Suppressor macrophage (primary cell): Measurements from ENCODE around the gene NRL.

ENCODE experiments used
- DNase-seq, 4 experiments: peaks; one replicate each; pipeline ENCODE4 v3.0.0-alpha.2; 2020 to 2022

Gene NRL

GRCh38 chr14:24144451-24144850, 29.7 kb upstream of the NRL start:
- DNase-seq, result no peak

GRCh38 chr14:24143511-24143910, 28.8 kb upstream of the NRL start:
- peak in 2 of 4 experiments; percentile 29 to 31 for DNase-seq

GRCh38 chr14:24141097-24141880, 26.5 kb upstream of the NRL start, which contains the start of gene EMC9:
EMC9 (minus strand) TSS chr14:24141591; CDS start chr14:24141304, 287 bp downstream.
- peak; percentile 100 for DNase-seq

DNA sequence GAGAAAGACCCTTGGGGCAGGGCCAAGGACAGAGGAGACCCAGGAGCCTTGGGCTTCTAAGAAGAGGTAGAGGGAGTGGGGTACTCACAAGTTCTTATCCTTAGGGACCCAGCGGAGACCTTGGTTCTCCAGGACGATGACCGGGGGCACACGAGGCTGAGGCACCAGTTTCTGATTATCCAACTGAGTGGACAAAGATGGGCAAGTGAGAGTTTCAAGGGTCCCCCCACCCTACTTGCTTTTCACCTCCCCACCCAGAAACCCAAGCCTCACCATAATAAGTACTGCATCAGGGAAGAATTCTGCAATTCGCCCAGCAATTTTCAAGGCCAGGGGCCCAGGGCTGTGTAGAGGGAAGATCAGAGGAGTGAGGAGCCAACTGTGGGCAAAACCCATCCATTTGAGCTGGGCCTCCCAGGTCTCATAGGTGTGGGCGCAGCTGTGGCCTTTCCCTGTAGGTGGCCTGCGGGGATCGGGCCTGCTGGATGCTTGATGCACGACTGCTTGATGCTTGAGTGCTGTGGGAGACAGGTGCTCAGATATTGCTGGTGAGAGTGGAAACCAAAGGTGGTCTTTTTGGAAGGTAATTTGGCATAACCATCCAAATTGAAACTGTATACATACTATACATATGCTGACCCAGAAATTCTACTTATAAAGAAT, 24.7 kb upstream of the NRL start:
- no peak for DNase-seq

- DNase-seq, result peak in 2 of 4 experiments; percentile 22 to 32
Measured at GRCh38 chr14:24138396-24139271, 23.9 kb upstream of the NRL start.

GRCh38 chr14:24137529-24138395, 23.0 kb upstream of the NRL start:
- DNase-seq, result no peak

DNA sequence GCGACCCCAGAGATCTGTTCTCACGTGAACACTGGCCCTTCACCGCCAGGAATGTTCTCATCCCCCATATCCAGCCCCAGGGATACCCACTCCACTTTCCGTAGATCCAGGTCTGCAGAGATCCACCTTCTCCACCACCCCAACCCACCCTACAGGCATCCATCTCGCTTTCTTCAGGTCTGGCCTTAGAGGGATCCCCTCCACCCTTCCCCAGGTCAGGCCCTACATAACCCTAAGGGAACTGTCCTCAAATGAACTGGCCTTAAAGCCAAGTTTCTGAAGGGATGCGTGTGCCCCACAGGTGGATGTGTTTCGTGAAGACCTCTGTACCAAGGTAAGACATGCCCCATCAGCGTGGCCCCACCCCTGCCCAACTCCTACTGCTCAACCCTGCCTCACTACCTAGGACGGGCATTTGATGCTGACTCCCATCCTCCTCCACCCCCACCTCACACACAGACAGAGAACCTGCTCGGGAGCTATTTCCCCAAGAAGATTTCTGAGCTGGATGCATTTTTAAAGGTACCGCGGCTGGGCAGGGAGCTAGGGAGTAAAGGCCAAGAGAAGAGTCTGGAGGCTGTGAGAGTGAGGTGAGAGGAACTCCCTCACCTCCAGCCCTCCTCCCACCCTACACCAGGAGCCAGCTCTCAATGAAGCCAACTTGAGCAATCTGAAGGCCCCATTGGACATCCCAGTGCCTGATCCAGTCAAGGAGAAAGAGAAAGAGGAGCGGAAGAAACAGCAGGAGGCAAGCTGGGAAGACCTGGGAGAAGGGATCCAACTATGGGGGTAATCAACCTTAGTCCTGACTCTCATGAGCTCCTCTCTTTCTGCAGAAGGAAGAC, 22.2 kb upstream of the NRL start:
- no peak for DNase-seq

- DNase-seq, result peak; percentile 93 to 97 (median 95)
Measured at GRCh38 chr14:24135834-24136683, 21.3 kb upstream of the NRL start, which contains the start of gene PSME1. PSME1 (plus strand) TSS chr14:24136194; CDS start chr14:24136263, 69 bp downstream.

GRCh38 chr14:24135584-24135833, 20.8 kb upstream of the NRL start:
- DNase-seq, result no peak

- no peak for DNase-seq
Measured at GRCh38 chr14:24133735-24134134, 19.0 kb upstream of the NRL start.

DNA sequence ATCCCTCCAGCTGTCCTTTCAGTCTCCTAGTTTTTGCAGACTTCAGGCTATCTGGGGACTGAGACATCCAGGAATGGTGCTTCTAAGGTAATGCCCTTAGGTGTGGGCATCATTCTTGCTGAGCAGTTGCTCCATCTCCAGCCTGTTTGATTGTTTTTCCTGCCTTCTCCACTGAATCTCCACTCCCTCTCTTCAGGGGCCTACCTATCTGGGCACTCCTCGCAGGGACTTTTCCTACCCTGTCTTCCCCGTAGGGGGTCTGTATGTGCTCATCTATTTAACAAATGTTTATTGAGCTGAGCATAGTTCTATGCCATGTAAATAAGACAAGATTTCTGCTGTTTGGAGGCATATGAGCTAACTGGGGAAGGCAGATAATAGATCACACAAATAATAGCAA, 18.2 kb upstream of the NRL start:
- DNase-seq, result no peak

GRCh38 chr14:24132061-24132685, 17.4 kb upstream of the NRL start:
- DNase-seq, result no peak

- DNase-seq, result no peak
Measured at GRCh38 chr14:24131549-24131966, 16.8 kb upstream of the NRL start.

DNA sequence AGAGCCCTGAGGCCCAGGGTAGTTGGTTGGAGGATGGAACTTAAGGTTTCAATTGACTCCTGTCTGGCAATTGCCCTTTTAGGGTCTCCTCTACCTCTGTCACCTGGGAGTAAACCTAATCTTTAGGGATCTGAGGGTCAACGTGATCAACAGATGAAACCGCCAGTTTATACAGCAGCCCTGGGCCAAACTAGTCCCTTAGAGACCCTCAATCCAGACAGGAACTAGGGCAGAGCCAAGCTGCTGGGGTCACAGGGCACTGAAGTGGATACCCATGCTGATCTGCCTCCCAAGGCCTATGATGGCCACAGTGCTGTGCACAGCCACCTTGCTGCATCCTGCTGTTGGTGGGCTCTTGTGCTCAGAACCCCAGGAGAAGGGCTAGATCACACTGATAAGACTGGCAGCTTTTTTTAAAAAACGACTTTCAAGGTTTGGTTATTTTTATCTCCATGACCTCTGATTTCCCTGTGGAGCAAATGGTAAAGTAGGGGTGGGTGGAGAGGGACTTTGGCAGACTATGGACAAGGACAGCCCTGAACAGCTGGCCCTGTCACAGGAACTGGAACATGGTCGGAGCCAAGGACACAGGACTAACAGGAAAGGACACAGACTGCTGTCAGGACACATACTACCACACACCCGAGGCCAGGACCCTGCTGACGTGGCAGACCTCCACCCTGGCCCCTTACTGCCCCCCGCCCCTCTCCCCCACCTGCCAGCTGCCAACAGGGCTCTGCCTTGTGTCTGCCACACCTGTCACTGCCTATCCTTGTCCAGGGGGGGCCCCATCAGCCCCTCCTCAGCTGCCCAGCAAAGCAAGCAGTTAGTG, 16.2 kb upstream of the NRL start:
- DNase-seq, result no peak

DNA sequence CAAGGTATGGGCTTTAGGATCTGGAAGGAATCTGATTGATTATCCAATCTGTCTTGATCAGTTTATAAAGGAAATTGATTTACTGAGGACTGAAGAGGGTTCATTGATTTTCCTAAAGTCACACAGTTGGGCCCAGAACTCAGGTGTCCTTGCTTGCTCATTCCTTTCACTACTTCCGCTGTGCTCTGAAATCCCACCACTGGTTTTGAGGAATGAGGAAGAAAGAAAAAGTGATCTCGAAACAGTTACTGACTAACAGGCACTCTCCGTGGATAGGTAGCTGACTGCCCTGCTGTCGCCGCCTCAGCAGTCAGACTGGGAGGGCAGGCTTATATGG, 15.6 kb upstream of the NRL start, which contains the start of gene FITM1:
FITM1 (plus strand) TSS at position 280 of the 337 bp plus-strand sequence. CDS start 905 bp downstream, outside the sequence.
- peak in 1 of 4 experiments; percentile 19 for DNase-seq

GRCh38 chr14:24129410-24129998, 14.8 kb upstream of the NRL start:
- no peak for DNase-seq

DNA sequence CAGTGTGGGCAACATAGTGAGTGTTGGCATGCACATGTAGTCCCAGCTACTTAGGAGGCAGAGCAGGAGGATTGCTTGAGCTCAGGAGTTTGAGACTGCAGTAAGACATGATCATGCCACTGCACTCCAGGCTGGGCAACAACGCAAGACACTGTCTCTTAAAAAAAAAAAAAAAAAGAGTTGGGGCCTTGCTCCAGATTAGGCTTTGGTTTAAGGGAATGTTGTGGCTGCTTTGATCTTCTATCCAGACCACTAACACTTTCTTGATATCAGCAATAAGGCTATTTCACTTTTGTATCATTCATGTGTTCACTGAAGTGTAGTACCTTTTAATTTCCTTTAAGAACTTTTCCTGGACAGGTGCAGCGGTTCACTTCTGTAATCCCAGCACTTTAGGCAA, 12.9 kb upstream of the NRL start:
- DNase-seq, result no peak

DNA sequence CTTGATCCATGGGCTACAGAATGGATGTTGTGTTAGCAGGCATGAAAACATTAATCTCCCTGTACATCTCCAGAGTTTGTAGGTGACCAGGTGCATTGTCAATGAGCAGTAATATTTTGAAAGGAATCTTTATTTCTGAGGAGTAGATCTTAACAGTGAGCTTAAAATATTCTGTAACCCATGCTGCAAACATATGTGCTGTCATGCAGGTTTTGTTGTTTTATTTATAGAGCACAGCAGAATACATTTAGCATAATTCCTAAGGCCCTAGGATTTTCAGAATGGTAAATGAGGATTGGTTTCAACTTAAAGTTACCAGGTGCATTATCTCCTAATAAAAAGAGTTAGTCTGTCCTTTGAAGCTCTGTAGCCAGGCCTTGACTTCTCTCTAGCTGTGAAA, 12.2 kb upstream of the NRL start:
- no peak for DNase-seq
